ENCODE results near the gene TAS2R16.

TAS2R16 gene

DNA sequence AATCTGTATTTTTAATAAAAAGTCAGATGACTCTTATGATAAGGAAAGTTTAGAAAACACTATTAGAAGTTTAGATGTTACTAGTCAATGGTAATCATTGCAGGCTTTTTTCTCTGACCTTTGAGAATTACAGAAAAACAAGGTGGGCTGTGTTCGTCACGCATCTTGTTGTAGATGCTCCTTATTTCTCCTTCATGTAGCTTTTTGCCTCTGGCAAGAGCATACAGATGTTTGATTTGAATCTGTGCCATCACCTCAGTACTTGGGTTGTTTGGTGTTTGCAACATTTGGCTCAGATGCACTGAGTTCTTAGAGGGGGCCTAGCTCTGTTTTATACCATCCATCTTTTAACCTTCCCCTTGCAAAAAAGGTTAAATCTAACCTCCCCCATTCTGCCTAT is 11.5 kb downstream of the TAS2R16 start:
- Histone ChIP-seq H3F3A (ENCODE audit: insufficient read depth, low read length) (no peaks in the 10 kb centered on the region), H2AFZ (ENCODE audit: low read length) (no peak overlapping the region), H3K79me2 (ENCODE audit: low read length) (no peaks in the 10 kb centered on the region), H3K4me2 (ENCODE audit: low read depth, low read length) (no peak overlapping the region), H3K9me2 (replicated peaks; ENCODE audit: insufficient read depth, low read length) (no peaks in the 10 kb centered on the region), H3K27me3 (replicated peaks; ENCODE audit: insufficient read depth, low read length) (no peaks in the 10 kb centered on the region), H3K4me1 (ENCODE audit: low read length) (no peaks in the 10 kb centered on the region), H3K9ac (ENCODE audit: low read length) (no peak overlapping the region), H4K20me1 (ENCODE audit: insufficient read depth, low read length) (no peaks in the 10 kb centered on the region), H3K4me3 (ENCODE audit: low read length) (no peak overlapping the region), H3K9me3 (replicated peaks; ENCODE audit: insufficient read depth, low read length) (no peaks in the 10 kb centered on the region), H3K36me3 (replicated peaks; ENCODE audit: insufficient read depth, low read length) (no peaks in the 10 kb centered on the region), H3K27ac (ENCODE audit: low read length) (no peak overlapping the region)
- no peak for DNase-seq
- no peak for TF ChIP-seq EZH2 (optimal IDR thresholded peaks at IDR 0.05; ENCODE audit: low read depth, low read length)
- no peak for TF ChIP-seq EZH2phosphoT487 (IDR thresholded peaks at IDR 0.05; ENCODE audit: low read length)
- no peak for TF ChIP-seq CTCF (IDR thresholded peaks at IDR 0.05; ENCODE audit: low read length)

DNA sequence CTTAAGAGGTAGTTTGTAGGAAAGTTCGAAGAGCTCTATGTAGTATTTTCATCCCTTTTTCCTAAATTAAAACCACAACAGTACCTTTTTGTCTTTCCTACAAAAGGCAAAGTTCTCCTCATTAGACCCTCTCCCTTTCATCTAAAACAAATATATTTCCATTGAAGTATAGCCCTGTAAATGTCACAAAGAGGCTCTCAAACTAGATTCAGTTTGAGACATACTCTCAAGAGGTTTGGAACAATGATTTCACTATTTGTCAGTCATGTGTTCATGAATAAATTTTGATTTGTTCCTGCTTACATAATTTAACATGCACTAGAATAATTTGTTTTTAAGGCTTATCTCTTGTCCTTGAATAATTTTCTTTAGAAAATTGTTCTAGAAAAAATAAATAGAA is 12.2 kb downstream of the TAS2R16 start:
- H3K9me2 ChIP-seq (replicated peaks; ENCODE audit: insufficient read depth, low read length): no peaks in the 10 kb centered on the region
- no peak overlapping the region for H3K9ac ChIP-seq (ENCODE audit: low read length)
- no peaks in the 10 kb centered on the region for H3F3A ChIP-seq (ENCODE audit: insufficient read depth, low read length)
- no peak for DNase-seq
- no peaks in the 10 kb centered on the region for H3K36me3 ChIP-seq (replicated peaks; ENCODE audit: insufficient read depth, low read length)
- no peak overlapping the region for H3K27ac ChIP-seq (ENCODE audit: low read length)
- H3K79me2 ChIP-seq (ENCODE audit: low read length): no peaks in the 10 kb centered on the region
- no peak overlapping the region for H3K4me3 ChIP-seq (ENCODE audit: low read length)
- H3K4me1 ChIP-seq (ENCODE audit: low read length): no peaks in the 10 kb centered on the region
- H4K20me1 ChIP-seq (ENCODE audit: insufficient read depth, low read length): no peaks in the 10 kb centered on the region
- H3K9me3 ChIP-seq (replicated peaks; ENCODE audit: insufficient read depth, low read length): no peaks in the 10 kb centered on the region
- no peak overlapping the region for H3K4me2 ChIP-seq (ENCODE audit: low read depth, low read length)
- no peaks in the 10 kb centered on the region for H3K27me3 ChIP-seq (replicated peaks; ENCODE audit: insufficient read depth, low read length)
- no peak for TF ChIP-seq EZH2phosphoT487 (IDR thresholded peaks at IDR 0.05; ENCODE audit: low read length)
- no peak for TF ChIP-seq EZH2 (optimal IDR thresholded peaks at IDR 0.05; ENCODE audit: low read depth, low read length)
- TF ChIP-seq CTCF (IDR thresholded peaks at IDR 0.05; ENCODE audit: low read length): no peak
- H2AFZ ChIP-seq (ENCODE audit: low read length): no peak overlapping the region

- no peak overlapping the region for H3K4me3 ChIP-seq (ENCODE audit: low read length)
- no peaks in the 10 kb centered on the region for H3F3A ChIP-seq (ENCODE audit: insufficient read depth, low read length)
- no peak for DNase-seq
- H4K20me1 ChIP-seq (ENCODE audit: insufficient read depth, low read length): no peaks in the 10 kb centered on the region
- H3K4me1 ChIP-seq (ENCODE audit: low read length): peaks cover 4% of the 10 kb centered on the region; the same call in 1 of the 2 replicates
- no peaks in the 10 kb centered on the region for H3K27me3 ChIP-seq (replicated peaks; ENCODE audit: insufficient read depth, low read length)
- H3K4me2 ChIP-seq (ENCODE audit: low read depth, low read length): no peak overlapping the region
- no peak overlapping the region for H2AFZ ChIP-seq (ENCODE audit: low read length)
- no peaks in the 10 kb centered on the region for H3K9me3 ChIP-seq (replicated peaks; ENCODE audit: insufficient read depth, low read length)
- H3K9ac ChIP-seq (ENCODE audit: low read length): no peak overlapping the region
- TF ChIP-seq CTCF (IDR thresholded peaks at IDR 0.05; ENCODE audit: low read length) (no peak), EZH2phosphoT487 (IDR thresholded peaks at IDR 0.05; ENCODE audit: low read length) (no peak), EZH2 (optimal IDR thresholded peaks at IDR 0.05; ENCODE audit: low read depth, low read length) (no peak)
- no peaks in the 10 kb centered on the region for H3K79me2 ChIP-seq (ENCODE audit: low read length)
- no peak overlapping the region for H3K27ac ChIP-seq (ENCODE audit: low read length)
- no peaks in the 10 kb centered on the region for H3K9me2 ChIP-seq (replicated peaks; ENCODE audit: insufficient read depth, low read length)
- no peaks in the 10 kb centered on the region for H3K36me3 ChIP-seq (replicated peaks; ENCODE audit: insufficient read depth, low read length)
Observed at GRCh38 chr7:122975341-122975740, 20.2 kb downstream of the TAS2R16 start.

Data from MM.1S (cell line).